Measurements from ENCODE around the gene PIEZO2. TPM values are rescaled to one million over a fixed set of nuclear protein-coding genes. Genes with fewer than 3 reads are reported as not detected.

PIEZO2 gene
- total RNA-seq, 1 donor from 2014 or later, result 134 TPM

GRCh38 chr18:10965119-10965518, 184.2 kb downstream of the PIEZO2 start:
- peaks cover 17% of the 10 kb centered on the region for H3K4me1 Mint-ChIP-seq (ENCODE audit: unreplicated experiment)
- H3K36me3 Mint-ChIP-seq (ENCODE audit: unreplicated experiment), result peaks cover 21% of the 10 kb centered on the region
- no peak for DNase-seq (ENCODE audit: extremely low spot score, unreplicated experiment)
- TF ChIP-seq CTCF (IDR thresholded peaks at IDR 0.05), result peak; percentile 32
- H3K4me3 Mint-ChIP-seq (ENCODE audit: unreplicated experiment), result no peak overlapping the region
- peak overlapping the region; percentile 42 for H3K27ac Mint-ChIP-seq (ENCODE audit: unreplicated experiment)
- no peaks in the 10 kb centered on the region for H3K9me3 Mint-ChIP-seq (ENCODE audit: unreplicated experiment)
- H3K27me3 Mint-ChIP-seq (ENCODE audit: unreplicated experiment), result no peaks in the 10 kb centered on the region

GRCh38 chr18:10953672-10954071, 195.7 kb downstream of the PIEZO2 start:
- H3K4me3 Mint-ChIP-seq (ENCODE audit: unreplicated experiment), result no peak overlapping the region
- peaks cover 22% of the 10 kb centered on the region for H3K4me1 Mint-ChIP-seq (ENCODE audit: unreplicated experiment)
- no peak overlapping the region for H3K27ac Mint-ChIP-seq (ENCODE audit: unreplicated experiment)
- no peak for DNase-seq (ENCODE audit: extremely low spot score, unreplicated experiment)
- peaks cover 32% of the 10 kb centered on the region for H3K36me3 Mint-ChIP-seq (ENCODE audit: unreplicated experiment)
- TF ChIP-seq CTCF (IDR thresholded peaks at IDR 0.05), result no peak
- H3K27me3 Mint-ChIP-seq (ENCODE audit: unreplicated experiment), result no peaks in the 10 kb centered on the region
- H3K9me3 Mint-ChIP-seq (ENCODE audit: unreplicated experiment), result peaks cover 6% of the 10 kb centered on the region

GRCh38 chr18:10951631-10952544, 197.5 kb downstream of the PIEZO2 start:
- no peaks in the 10 kb centered on the region for H3K27me3 Mint-ChIP-seq (ENCODE audit: unreplicated experiment)
- H3K4me1 Mint-ChIP-seq (ENCODE audit: unreplicated experiment), result peaks cover 23% of the 10 kb centered on the region
- H3K36me3 Mint-ChIP-seq (ENCODE audit: unreplicated experiment), result peaks cover 45% of the 10 kb centered on the region
- TF ChIP-seq CTCF (IDR thresholded peaks at IDR 0.05), result no peak
- no peak overlapping the region for H3K4me3 Mint-ChIP-seq (ENCODE audit: unreplicated experiment)
- no peak for DNase-seq (ENCODE audit: extremely low spot score, unreplicated experiment)
- H3K9me3 Mint-ChIP-seq (ENCODE audit: unreplicated experiment), result peaks cover 19% of the 10 kb centered on the region
- H3K27ac Mint-ChIP-seq (ENCODE audit: unreplicated experiment), result no peak overlapping the region

GRCh38 chr18:10950876-10951630, 198.3 kb downstream of the PIEZO2 start:
- no peak for TF ChIP-seq CTCF (IDR thresholded peaks at IDR 0.05)
- peaks cover 49% of the 10 kb centered on the region for H3K36me3 Mint-ChIP-seq (ENCODE audit: unreplicated experiment)
- peak overlapping the region; percentile 32 for H3K27ac Mint-ChIP-seq (ENCODE audit: unreplicated experiment)
- peaks cover 23% of the 10 kb centered on the region for H3K4me1 Mint-ChIP-seq (ENCODE audit: unreplicated experiment)
- peaks cover 21% of the 10 kb centered on the region for H3K9me3 Mint-ChIP-seq (ENCODE audit: unreplicated experiment)
- DNase-seq (ENCODE audit: extremely low spot score, unreplicated experiment), result no peak
- H3K4me3 Mint-ChIP-seq (ENCODE audit: unreplicated experiment), result no peak overlapping the region
- no peaks in the 10 kb centered on the region for H3K27me3 Mint-ChIP-seq (ENCODE audit: unreplicated experiment)
